Activated T-helper 9 cell treated with anti-CD3 and anti-CD28 coated beads, Interleukin-2, amount 50 U/mL, for 16 hours (primary cell): Measurements from ENCODE around the gene ANO2.
"Not testable (repeated sequence)": the region's sequence is repeated elsewhere in the genome, so short reads cannot be mapped to it uniquely, and the experiment has no call there.

ENCODE experiments used
- DNase-seq: peaks from one replicate; pipeline ENCODE4 v3.0.0-alpha.2; 2020; ENCODE audit warnings: low read depth

The ANO2 gene

DNA sequence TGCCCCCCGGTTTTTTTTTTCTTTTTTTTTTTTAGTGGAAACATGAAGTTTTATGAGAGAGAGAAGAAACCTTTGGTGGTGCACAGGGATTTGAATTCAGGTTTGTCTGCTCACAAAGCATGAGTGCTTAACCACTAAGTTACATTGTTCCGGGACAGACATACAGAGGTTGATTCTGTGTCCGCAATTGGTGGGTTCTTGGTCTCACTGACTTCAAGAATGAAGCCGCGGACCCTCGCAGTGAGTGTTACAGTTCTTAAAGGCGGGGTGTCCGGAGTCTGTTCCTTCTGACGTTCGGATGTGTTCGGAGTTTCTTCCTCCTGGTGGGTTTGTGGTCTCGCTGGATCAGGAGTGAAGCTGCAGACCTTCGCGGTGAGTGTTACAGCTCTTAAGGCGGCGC lies 57.2 kb downstream of the ANO2 start:
- DNase-seq, result not testable (repeated sequence)

DNA sequence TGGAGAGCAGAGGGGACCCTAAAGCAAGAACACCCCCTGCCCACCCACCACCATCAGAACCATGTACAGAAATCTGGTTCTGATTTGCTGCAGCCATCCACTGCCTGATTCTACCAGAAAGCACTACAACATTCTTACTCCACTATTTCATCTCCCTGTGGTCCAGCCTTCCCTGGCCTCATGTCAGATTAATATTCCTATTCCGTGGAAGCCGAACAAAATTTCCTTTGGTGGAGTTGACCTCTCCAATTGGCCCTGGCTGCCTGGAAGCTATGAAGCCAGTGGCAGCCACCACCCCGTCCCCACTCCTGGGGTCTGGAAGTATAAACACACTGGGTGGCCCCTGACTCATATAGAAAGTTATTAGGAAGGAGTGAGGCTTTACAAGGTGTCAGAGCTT lies 60.2 kb downstream of the ANO2 start:
- DNase-seq, result no peak

DNA sequence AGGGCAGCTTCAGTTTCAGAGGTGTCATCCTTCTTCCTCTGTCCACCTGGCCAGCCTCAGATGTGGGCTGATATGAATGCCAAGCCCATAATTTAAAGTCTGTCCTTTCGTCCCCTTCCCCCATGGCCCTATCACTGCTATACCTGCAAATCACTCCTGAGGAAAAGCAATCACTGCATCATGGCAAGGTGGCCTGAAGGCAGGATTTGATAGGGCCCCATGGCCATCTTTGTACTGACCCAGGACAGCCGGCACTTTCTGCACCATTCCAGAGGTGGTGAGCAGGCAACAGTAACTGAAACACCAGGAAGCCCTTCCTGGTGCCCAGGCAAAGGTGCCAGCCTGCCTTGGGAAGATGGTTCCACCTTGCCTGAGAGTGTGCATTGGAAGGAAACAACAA lies 60.8 kb downstream of the ANO2 start:
- no peak for DNase-seq

DNA sequence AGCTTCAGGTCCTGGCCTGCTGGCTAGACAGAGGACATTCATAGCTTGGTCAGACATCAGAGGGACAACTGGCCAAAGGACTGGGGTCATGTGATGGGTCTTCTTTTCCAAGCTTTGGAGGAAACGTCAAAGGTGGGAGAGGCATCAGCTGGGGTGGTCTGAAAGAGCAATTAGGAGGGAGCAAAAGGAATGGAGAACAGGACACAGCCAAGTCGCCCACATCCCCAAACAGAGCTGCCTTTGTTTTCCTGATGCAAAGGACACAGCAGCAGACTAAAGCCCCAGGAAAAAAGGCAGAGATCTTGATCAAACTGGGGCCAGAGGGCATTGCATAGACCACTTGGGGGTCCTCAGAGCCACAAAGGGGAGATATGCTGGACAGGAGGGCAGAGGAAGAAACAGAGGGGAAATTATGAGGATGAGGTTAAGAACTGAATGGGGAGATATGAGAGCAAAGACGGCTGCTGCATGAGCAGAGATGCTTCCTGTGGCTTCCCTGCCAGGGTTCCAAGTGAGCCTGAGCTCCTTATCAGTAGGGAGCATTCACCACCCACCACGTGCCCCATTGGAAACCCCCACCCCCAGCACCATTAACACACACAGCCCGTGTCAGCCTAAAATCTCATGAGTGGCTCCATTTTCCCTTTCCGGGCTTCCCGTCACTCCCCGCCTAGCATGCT lies 62.4 kb downstream of the ANO2 start:
- DNase-seq, result no peak

DNA sequence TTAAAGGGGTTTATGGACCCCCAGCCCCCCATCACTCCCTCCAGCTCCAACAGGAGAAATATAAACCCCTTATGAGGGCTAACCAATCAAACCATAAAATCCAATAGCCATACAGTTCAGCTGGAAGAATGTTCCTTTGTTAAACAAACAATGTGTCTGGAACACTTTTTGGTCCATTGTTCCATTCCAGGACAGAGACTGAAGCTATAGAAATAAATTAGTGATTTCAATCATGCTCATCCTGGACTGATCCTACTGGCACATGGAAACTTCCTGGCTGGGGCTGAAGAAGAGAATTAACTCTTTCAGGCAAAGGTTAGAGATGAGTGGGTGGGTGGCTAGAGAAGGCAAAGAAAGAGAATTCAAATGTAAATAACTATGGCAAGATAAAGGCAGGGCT lies 63.4 kb downstream of the ANO2 start:
- no peak for DNase-seq

DNA sequence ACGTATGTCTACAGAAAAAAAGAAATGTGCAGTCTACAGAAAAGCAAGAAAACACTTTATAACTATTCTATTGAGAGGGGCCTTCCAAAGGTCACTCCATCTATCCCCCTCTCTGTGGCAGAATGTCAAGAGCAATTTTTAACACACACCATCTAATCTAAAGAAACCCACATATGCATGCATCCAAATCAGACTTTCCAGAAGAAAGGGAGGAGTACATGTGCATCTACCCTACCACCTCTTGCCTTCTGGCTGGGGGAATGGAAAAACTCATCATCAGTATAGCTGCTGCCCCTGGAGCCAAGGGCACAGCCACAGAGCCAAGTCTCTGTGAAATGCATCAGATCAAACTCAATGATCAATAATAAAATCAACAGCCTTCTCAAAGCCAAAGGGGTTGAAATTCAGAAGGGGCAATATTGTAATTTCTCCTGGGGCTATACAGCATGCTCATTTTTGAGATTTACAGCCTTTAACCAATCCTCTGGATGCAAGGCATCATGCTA lies 63.9 kb downstream of the ANO2 start:
- no peak for DNase-seq

DNA sequence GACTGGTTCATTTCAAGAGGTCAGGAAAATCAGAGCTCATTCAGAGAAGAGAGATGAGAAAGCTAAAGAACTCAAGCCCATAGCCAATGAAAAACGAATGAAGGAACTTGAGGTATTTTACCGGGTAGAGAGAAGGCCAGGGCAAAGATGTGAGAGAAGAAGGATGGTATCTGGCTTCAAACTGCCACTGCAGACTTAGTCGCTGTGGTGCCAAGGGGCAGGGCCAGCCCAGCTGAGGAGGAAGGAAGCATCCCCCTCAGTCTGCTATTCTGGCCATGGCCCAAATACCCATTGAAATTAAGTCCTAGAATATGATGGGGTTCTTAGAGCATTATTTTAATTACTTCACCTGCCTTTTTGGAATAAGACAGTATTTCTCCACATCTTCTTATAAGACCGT lies 69.2 kb downstream of the ANO2 start:
- DNase-seq, result no peak

DNA sequence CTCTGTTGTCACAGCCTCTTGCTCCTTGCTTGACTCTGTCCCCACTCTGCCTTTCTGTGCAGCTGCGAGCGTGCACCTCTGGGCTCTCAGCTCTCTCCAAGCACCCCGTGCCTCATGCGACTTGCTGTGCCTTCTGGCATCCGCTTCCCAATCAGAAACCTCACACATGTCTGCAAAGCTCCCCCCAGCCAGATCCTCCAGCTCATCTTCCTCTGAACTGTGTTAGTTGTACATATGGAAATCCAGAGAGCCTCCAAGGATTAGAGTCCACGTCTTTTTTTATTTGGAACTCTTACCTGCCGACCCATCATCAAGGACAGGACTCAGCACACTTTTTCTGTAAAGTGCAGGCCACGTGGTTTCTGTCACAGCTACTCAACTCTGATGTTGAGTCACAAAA lies 70.5 kb downstream of the ANO2 start:
- no peak for DNase-seq

DNA sequence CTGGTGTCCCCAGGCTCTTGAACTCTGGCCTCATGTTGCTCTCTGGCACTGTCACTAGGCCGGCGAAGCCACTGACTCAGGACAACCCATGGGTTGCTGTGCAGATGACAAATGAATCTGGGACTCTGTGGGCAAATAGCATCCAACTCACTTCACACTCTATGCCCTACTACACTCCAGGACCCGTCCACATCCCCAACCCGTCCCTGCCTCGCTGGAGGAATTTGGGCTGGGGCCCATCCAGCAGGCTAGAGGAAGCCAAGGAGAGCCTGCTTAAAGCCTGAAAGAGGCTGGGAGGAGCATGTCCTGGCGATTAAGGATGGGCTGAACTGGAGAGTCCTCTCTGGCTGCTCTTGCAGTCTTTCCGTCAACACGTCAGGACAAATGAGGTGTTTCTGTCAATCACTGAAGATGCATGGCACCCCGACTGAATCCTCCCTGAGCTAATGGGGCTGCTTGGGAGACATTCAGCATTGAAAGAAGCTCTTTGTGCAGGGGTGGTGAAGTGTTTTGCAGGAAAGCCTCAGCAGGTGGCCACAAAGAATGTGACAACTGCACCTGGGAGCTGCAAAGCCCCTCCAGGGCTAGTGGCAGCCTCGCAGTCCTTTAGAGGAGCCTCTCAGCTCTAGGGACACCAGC lies 71.7 kb downstream of the ANO2 start:
- no peak for DNase-seq

DNA sequence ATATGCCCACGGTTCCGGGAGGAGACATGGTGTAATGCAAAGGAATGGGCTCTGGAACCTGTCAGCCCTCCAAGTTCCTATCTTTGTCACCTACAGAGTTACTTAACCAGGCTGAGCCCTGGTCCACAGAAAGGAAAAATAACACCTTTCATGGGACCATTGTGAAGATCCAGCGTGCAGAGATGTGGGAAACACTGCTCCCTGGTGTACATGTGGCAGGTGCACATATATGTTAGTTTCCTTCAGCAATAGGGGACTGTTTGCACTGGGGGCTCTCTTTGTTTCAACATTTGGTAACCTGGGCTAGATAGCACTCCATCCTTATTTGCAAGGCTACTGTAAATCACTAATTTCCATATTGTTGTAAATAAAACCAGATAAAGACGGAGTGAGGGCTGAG lies 72.3 kb downstream of the ANO2 start:
- no peak for DNase-seq

DNA sequence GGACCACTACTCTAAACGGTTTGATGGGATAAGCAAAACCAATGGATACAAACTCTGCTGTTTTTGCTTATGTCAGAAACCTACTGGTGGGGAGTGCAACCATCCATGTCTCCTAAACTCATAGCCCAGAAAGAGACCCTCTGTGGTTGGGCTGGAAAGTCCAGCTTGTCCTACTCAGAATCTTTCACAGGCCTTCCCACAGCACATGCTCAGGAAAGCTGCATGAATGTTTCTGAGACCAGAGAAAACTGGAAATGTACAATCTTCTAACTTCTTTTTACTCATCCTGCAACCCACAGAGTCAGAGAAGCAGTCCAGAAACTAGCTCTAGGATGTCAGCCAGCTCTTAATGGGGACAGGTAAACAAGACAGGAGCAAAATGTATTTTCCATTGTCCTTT lies 73.3 kb downstream of the ANO2 start:
- no peak for DNase-seq

DNA sequence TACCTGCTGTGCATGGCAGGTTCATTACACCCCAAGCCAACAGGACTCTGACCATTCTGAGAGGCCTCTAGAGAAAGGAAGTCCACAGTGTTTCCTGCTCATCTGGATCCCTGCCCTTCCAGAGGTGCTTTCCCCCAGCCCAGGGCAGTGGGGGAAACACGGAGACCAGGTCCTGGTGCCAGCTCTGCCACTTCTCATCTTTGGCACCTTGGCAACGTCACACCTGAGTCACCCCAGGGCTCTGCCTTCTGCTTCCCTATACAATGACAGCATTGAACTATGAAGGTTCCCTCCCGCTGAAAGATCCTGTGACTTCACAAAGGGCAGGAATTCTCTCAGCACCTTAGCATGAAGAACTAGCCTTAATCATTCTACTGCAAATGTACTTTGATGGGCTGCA lies 74.9 kb downstream of the ANO2 start:
- no peak for DNase-seq

DNA sequence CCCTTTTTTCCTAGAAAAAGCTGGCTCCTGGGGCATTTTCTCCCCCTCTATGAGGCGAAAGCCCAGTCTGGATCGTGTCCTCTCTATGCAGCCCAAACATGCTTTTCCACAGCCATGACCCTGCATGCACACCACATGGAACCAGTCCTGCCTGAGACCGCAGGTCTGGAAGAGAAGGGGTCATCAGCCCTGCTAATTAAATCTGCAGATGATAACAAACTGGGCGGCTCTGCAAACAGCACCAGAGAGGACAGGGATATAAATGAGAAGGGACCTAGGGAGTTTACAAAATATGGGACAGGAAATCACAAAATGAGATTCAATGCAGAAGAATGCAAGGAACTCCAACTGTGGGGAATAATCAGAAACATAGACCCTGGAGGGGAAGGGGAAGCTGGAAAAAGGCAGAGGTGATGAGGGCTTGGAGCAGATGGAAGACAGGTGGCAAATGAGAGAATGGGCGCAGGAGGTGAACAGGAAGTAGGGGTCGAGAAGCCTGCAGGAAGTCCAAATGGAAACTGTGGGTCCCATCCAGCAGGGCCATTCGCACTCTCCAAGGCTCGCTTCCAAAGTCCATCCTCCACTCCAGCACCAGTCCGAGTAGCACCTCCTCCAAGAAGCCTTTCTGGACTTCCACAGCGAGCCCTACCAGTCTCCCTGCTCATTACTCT lies 76.3 kb downstream of the ANO2 start:
- no peak for DNase-seq

DNA sequence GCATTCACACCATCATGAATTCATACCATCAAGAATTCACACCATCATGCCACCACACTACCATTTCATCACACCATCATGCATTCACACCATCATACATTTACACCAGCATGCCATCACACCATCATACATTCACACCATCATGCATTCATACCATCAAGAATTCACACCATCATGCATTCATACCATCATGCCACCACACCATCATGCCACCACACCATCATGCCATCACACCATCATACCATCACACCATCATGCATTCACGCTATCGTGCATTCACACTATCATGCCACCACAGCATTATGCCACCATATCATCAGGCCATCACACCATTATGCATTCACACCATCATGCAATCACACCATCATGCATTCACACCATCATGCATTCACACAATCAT lies 79.7 kb downstream of the ANO2 start:
- no peak for DNase-seq

DNA sequence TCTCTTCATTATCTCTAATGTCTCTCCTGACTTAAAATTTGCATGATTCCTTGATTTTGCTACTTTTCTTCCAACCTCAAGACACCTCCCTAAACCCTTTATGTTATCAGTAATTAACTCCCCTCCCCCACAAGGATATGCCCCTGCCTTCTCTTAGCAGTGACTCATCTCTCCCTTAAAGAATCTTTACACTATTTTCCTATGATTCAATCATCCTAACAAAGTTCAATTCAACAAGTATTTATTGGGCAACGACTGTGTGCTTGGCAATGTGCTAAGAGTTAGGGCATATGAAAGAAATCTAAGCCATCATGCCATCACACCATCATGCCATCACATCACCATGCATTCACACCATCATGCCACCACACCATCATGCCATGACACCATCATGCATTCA lies 80.1 kb downstream of the ANO2 start:
- DNase-seq, result no peak

DNA sequence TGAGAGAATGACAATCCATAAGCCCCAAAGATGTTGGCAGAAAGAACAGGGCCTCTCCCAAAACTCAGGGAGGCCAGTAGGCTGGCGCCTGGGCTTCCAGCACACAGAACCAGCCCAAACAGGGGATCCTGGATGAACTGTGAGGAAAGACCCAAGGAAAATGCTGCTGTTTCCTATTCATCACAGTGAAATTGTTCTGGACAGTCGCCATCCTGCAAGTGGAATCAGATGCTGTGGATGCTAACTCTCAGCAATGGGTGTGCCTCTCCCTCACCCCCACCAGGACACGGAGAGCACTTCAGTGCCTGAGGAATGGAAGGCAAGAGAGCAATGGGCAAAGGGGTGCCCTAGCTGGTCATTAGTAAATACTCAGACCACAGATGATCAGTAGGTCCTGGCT lies 80.8 kb downstream of the ANO2 start:
- no peak for DNase-seq

DNA sequence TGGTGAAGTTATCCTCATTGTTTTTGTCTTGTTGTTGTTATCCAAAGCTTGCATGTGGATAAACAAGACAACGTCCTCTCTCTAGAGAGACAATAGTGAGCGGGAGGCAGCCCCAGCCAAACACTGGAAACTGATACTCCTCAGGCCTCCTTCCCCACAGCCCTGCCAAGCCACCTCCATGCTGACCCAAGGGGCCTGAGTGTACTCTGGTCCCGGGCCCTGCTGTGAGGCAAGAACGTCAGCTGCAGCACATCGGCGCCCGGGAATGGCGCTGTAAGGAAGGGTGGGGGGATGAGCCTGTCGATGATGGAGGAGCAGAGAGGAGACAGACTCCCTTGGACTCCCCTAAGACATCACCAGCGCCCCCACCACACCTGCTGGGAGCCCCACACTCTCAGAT lies 83.6 kb downstream of the ANO2 start:
- DNase-seq, result no peak

DNA sequence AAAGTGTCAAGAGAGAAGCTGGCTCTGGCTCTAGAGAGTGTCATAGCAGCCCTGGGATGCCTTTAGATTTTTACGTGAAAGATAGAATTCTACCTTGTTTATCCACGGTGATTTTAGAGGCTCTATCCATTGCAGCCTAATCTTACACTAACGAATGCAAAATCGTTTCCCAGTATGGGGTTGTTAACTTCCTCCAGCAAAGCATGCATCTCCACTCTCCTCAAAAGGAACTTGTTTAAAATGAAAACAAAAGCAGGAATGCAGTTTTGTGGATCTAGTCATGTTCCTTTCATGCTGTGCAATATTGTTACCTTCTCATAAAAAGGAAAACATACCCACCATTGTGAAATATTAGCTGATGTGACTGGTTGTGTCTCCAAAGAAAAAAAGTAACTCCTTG lies 88.4 kb downstream of the ANO2 start:
- no peak for DNase-seq

DNA sequence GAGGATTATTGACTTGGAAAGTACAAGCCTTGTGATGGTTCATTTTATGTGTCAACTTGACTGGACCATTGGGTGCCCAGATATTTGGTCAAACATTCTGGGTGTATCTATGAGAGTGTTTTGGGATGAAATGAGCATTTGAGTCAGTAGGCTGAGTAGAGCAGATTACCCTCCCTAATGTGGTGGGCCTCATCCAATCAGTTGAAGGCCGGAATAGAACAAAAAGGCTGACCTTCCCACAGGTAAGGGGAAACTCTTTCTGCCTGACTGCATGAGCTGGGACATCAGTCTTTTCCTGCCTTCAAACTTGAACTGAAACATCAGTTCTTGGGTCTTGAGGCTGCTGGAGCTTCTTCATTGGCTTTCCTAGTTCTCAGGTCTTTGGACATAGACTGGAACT lies 98.1 kb downstream of the ANO2 start:
- no peak for DNase-seq

DNA sequence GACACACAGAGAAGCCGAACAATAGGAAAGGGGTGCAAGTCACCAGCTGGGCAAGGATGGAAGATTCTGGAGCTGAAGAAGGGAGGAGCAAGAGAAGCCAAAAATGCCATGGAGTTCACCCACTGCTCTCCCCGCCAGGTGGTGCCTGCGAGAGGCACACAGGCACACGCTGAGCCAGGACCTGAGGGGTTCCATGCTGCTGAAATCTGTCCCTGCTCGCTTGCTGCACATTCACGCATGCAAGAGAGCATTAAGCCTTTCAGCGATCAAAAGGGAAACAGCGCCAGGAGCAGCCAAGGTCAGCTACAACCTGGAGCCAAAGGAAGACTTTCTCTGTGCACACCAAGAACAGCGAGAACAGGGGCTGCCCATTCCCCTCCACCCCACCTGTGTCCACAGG lies 104.1 kb downstream of the ANO2 start:
- DNase-seq, result no peak

DNA sequence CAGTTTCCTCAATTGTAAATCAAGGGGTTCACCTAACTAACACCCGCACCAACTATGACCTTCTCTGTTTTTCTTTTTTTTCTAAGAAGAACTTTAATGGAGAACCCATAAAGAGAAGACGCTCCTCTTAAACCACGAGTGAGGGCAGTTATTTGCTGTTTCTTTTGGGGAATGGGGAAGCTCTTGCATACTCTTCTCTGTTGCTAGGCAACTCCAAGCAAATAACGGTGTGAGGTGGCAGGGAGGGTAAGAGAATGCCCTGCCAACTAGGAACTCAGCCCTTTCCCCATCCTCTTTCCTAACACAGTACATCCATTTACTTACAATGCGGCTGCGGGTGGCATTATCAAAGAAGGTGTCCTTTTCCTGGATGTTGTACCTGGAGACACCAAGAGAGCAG lies 114.9 kb downstream of the ANO2 start:
- DNase-seq, result no peak

DNA sequence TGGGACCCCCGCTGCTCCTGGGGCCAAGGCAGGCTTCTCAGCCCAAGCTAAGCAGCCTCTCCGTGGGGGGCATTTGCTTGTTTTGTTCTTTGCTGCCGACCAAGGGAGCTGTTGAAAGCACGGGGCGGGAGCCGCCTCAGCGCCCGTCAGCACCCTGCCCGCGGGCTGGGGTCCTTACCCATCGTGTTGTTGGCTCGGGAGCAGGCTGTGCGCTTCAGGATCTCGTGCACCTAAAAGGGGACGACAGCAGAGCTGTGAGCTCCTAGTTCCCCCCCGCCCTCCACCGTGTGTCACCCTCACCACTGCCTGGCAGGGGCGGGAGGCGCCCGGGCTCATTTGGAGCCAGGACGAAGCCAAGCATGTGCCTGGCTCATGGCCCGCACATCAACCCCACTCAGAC lies 117.5 kb downstream of the ANO2 start:
- DNase-seq, result no peak

DNA sequence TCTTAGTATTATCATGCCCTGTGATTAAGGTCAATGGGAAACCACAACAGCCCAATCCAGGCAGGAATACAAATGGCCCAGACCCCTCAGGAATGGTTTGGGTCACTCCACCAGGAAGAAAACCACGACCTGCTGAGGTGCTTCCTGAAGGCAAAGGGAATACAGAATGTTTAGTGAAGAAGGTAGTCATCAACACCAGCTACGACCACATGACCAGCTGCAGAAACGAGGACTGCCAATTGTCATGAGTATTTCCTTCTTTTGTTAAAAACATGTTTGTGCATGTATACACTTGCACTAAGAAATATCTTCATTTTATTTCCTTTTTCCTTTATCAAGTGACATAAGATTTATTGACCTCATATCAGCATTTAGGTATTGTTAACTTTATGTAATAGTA lies 119.3 kb downstream of the ANO2 start:
- not testable (repeated sequence) for DNase-seq

DNA sequence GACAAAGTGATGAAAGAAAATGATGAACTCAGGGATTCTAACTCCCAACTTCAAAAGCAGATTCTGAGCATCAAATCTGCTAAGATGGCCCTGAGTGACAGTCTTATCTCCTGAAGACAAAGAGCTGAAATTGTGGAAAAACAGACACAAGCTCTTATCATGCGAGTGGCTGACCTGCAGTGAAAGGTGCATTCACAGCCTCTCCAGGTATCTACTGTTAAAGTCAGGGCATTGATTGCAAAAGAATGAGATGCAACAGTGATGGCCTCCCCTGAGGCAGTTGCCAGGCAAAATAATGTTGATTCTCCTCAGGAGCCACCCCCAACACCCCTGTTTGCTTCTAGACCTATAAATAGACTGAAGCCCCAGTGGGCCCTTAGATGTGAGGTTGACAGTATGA lies 126.2 kb downstream of the ANO2 start:
- DNase-seq, result not testable (repeated sequence)
